ENCODE measurements around the gene SLC35C1. TPM values are rescaled to one million over a fixed set of nuclear protein-coding genes. Genes with fewer than 3 reads are reported as not detected.

Gene SLC35C1
- total RNA-seq, 1 donor: 1.5 TPM

DNA sequence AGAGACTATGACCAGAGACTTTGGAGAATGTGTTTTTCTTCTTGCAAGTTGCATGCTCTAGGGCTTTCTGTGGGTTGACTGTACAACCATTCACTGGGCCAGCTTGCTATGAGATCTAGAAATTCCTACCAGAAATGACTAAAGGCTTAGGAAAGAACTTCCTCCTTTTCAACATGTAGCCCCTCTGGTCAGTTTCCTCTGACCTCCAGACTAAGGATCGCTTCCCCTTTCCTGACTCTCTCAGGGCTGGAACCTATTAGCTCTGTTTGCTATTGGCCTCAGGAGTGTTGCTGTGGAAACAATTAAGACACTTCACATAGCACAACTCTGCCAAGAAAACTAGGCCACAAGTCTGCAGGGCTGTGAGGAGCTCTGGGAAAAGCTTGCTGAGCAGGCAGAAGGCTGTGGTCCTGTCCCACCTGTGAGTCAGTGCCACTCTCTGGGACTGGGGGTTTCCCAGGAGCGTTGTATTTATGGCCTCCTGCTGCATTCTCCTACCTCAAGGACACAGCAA is 53.1 kb downstream of the SLC35C1 start:
- no peak overlapping the region for H3K4me3 ChIP-seq (ENCODE audit: low read length)
- H3K4me1 ChIP-seq (ENCODE audit: insufficient read depth, low read length): peaks cover 20% of the 10 kb centered on the region
- H3K9me3 ChIP-seq (ENCODE audit: low read depth, low read length): no peaks in the 10 kb centered on the region
- H3K27me3 ChIP-seq (ENCODE audit: insufficient read depth, low read length): no peaks in the 10 kb centered on the region

DNA sequence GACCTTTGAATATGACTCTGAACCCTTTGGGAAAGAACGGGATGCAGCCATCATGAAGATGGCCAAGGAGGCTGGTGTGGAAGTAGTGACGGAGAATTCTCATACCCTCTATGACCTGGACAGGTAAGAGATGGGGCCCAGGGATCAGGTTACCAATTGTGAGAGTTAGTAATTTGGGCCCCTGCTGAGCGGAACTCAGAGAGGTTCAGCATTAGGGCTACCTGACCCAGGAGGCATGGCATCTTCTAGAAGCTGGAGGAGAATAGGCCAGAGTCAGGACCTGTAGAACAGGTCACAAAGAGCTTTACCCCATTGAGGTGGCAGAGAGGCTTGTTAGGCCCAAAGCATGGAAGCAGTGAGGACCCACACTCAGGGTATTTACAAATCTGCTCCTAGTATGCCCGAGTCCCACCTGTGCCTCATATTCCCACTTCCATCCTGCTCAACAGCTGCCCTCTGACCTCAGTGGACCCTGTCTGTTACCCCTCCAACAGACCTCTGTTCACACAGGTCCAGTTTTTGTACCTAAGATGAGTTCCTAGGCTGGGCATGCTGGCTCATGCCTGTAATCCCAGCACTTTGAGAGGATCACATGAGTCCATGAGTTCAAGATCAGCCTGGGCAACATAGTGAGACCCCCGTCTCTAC is 53.9 kb downstream of the SLC35C1 start:
- H3K4me1 ChIP-seq (ENCODE audit: insufficient read depth, low read length): peaks cover 19% of the 10 kb centered on the region
- H3K4me3 ChIP-seq (ENCODE audit: low read length): no peak overlapping the region
- H3K9me3 ChIP-seq (ENCODE audit: low read depth, low read length): no peaks in the 10 kb centered on the region
- no peaks in the 10 kb centered on the region for H3K27me3 ChIP-seq (ENCODE audit: insufficient read depth, low read length)

DNA sequence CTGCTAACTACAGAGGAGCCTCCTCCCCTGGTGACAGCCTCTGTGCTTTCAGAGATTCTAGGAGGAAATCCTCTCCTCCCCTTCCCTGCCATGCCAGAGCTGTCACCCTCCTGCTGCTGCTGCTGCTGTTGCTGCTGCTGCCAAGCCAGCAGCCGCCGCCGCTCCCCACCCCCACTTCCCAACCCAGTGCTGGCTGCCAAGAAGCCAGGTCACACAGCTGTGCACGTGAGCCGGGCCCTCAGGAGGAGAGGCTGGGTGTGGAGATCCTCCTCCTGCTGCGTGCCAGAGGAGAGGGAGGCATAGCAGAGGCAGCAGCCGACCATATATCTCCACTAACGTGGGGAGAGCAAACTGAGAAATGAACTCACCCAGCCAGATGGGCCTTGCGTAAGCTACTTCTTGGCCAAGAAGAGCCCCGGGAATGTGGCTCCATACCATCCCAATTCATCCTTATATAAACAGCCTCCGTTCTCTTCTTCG is 54.8 kb downstream of the SLC35C1 start:
- Histone ChIP-seq H3K9me3 (ENCODE audit: low read depth, low read length) (no peaks in the 10 kb centered on the region), H3K4me3 (ENCODE audit: low read length) (no peak overlapping the region), H3K27me3 (ENCODE audit: insufficient read depth, low read length) (no peaks in the 10 kb centered on the region), H3K4me1 (ENCODE audit: insufficient read depth, low read length) (peaks cover 19% of the 10 kb centered on the region)

DNA sequence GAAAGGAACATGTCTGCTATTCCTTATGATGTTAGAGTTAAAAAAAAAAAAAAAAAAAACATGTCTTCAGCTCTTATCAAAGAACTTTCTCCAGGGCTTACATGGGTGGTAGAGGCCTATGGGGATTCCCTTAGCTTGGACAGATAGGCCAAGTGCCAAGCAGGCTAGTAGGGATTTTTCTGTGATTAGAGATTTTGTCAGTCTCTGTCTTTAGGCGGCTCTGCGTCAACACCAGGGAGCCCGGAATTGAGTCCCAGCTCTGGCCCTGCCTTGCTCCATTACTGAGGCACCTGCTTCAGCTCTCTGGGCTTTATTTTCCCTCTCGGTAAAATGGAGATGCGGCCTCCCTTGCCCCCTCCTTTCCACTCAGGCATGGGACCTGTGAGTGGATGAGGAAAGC is 55.4 kb downstream of the SLC35C1 start:
- Histone ChIP-seq H3K4me3 (ENCODE audit: low read length) (no peak overlapping the region), H3K27me3 (ENCODE audit: insufficient read depth, low read length) (no peaks in the 10 kb centered on the region), H3K4me1 (ENCODE audit: insufficient read depth, low read length) (peaks cover 19% of the 10 kb centered on the region), H3K9me3 (ENCODE audit: low read depth, low read length) (no peaks in the 10 kb centered on the region)

DNA sequence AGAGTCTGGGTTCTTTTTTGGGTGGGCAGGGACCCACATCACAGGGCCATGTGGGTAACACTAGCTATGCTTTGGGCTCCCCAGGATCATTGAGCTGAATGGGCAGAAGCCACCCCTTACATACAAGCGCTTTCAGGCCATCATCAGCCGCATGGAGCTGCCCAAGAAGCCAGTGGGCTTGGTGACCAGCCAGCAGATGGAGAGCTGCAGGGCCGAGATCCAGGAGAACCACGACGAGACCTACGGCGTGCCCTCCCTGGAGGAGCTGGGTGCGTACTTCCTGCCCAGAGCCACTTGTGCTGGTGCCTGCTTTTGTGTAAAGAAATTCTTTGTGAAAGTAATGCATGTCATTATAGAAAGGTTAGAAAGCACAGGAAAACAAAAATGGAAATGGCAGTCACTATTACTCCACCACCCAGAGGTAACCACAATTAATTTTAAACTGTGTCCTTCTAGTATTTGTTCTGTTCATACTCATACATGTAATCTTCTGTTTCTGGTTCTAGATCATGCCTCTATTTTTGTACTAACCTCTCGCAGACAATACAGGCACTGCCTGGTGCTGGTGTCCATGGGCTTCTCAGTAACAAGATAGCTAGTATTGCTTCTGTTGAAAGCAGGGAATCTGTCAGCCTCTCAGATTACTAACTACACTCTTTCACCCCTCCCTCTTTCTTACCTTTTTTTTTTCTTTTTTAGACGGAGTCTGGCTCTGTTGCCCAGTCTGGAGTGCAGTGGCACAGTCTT is 56.0 kb downstream of the SLC35C1 start:
- no peak overlapping the region for H3K4me3 ChIP-seq (ENCODE audit: low read length)
- no peaks in the 10 kb centered on the region for H3K27me3 ChIP-seq (ENCODE audit: insufficient read depth, low read length)
- H3K4me1 ChIP-seq (ENCODE audit: insufficient read depth, low read length): peaks cover 19% of the 10 kb centered on the region
- no peaks in the 10 kb centered on the region for H3K9me3 ChIP-seq (ENCODE audit: low read depth, low read length)

Other genes with a start within 250 kb of the SLC35C1 start
- gene CHST1, start 139.5 kb upstream of the SLC35C1 start, total RNA-seq: not detected
- 70.9 TPM for gene CRY2, start 42.3 kb downstream of the SLC35C1 start, total RNA-seq
- 1.5 TPM for gene MAPK8IP1, start 80.5 kb downstream of the SLC35C1 start, total RNA-seq
- 1.6 TPM for gene FREY1, start 102.1 kb downstream of the SLC35C1 start, total RNA-seq
- 24.5 TPM for gene PEX16, start 112.7 kb downstream of the SLC35C1 start, total RNA-seq
- gene LARGE2, start 117.5 kb downstream of the SLC35C1 start, total RNA-seq: 0.94 TPM